ENCODE measurements around the gene ATRN. TPM values are rescaled to one million over a fixed set of nuclear protein-coding genes. Genes with fewer than 3 reads are reported as not detected.

Gene ATRN
- total and polyA plus RNA-seq, 2 donors (not counting 1 experiment from before 2014, with no cell fraction given) = 5.8 to 19.5 TPM

- POLR2A ChIA-PET = no interaction called here
- DNase-seq (no peak), ATAC-seq (ENCODE audit: low read depth) (no peak)
- H3K4me3 ChIP-seq (ENCODE audit: control extremely low read depth in 1 of 5, extremely low read depth in 1 of 5, insufficient read depth in 1 of 5, low read depth in 2 of 5, low read length in 4 of 5) = no peak overlapping the region
- H2AFZ ChIP-seq (ENCODE audit: insufficient read depth, low read depth, low read length, poor library complexity, severe bottlenecking) = no peak overlapping the region
- no peaks in the 10 kb centered on the region for H4K20me1 ChIP-seq (ENCODE audit: control insufficient read depth, insufficient read depth, low read length, poor library complexity, severe bottlenecking)
- Mint-ChIP-seq H3K27ac (no peak overlapping the region), H3K27me3 (no peaks in the 10 kb centered on the region), H3K9me3 (ENCODE audit: insufficient read depth) (no peaks in the 10 kb centered on the region), H3K4me1 (no peaks in the 10 kb centered on the region), H3K4me3 (no peak overlapping the region)
- WGBS (ENCODE audit: insufficient coverage) = 98% methylated on average over 15 of the region's 20 CpGs
- CTCF ChIA-PET = no interaction called here
- no peaks in the 10 kb centered on the region for H3K79me2 ChIP-seq (ENCODE audit: control insufficient read depth, insufficient read depth, low read length)
- H3K27ac ChIP-seq (ENCODE audit: low read length in 2 of 2) = no peak overlapping the region
- no peak for TF ChIP-seq EZH2 (IDR thresholded peaks at IDR 0.05; ENCODE audit: borderline replicate concordance, insufficient read depth, low read depth, low read length, poor library complexity, severe bottlenecking)
- no peak for TF ChIP-seq CTCF (IDR thresholded peaks at IDR 0.05)
- no peak overlapping the region for H3K4me2 ChIP-seq (replicated peaks; ENCODE audit: low read depth, low read length, poor library complexity, severe bottlenecking)
- H3K9ac ChIP-seq (ENCODE audit: low read length) = no peak overlapping the region
- intact Hi-C loops (cut with micrococcal nuclease) = no loop called here
- no peaks in the 10 kb centered on the region for H3K27me3 ChIP-seq (replicated peaks in 1 of 4; ENCODE audit: control extremely low read depth in 1 of 4, control insufficient read depth in 3 of 4, insufficient read depth in 4 of 4, low read length in 3 of 4)
- H3K9me3 ChIP-seq (ENCODE audit: control extremely low read depth in 1 of 3, control insufficient read depth in 2 of 3, insufficient read depth in 1 of 3, low read length in 2 of 3) = no peaks in the 10 kb centered on the region
- H3K4me1 ChIP-seq (ENCODE audit: control insufficient read depth in 2 of 2, insufficient read depth in 2 of 2, low read length in 2 of 2) = no peaks in the 10 kb centered on the region
- H3K36me3 ChIP-seq (replicated peaks in 1 of 2; ENCODE audit: control extremely low read depth in 1 of 2, control insufficient read depth in 1 of 2, extremely low read depth in 1 of 2, insufficient read depth in 2 of 2, low read length in 1 of 2) = peaks cover 0 to 19% of the 10 kb centered on the region in 2 experiments
Measured at GRCh38 chr20:3645309-3646066, 174.7 kb downstream of the ATRN start.

DNA sequence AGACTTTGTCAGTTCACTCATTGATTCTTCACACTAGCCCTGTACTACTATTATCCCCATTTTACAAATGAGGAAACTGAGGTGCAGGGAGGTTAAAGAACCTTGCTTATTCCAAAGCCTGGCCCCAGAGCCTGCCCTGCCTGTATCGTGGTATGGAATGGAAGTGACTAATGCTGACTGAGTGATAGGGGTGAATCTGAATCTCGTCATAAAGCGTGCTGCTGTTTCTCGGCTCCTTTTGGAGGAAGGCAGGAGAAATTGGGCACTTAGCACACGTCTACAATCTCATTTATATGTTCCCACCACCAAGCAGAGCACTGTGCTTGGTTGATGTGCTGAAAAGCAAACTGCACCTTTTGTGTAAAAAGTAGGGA is 175.2 kb downstream of the ATRN start:
- no peak overlapping the region for H3K4me3 ChIP-seq (ENCODE audit: control extremely low read depth in 1 of 5, extremely low read depth in 1 of 5, insufficient read depth in 1 of 5, low read depth in 2 of 5, low read length in 4 of 5)
- ATAC-seq (ENCODE audit: low read depth) (no peak), DNase-seq (no peak)
- no peak overlapping the region for H3K4me2 ChIP-seq (replicated peaks; ENCODE audit: low read depth, low read length, poor library complexity, severe bottlenecking)
- H3K9me3 ChIP-seq (ENCODE audit: control extremely low read depth in 1 of 3, control insufficient read depth in 2 of 3, insufficient read depth in 1 of 3, low read length in 2 of 3) = no peaks in the 10 kb centered on the region
- ChIA-PET POLR2A (no interaction called here), CTCF (no interaction called here)
- no peaks in the 10 kb centered on the region for H4K20me1 ChIP-seq (ENCODE audit: control insufficient read depth, insufficient read depth, low read length, poor library complexity, severe bottlenecking)
- no peak overlapping the region for H2AFZ ChIP-seq (ENCODE audit: insufficient read depth, low read depth, low read length, poor library complexity, severe bottlenecking)
- H3K9me3 Mint-ChIP-seq (ENCODE audit: insufficient read depth) = no peaks in the 10 kb centered on the region
- H3K4me1 Mint-ChIP-seq = no peaks in the 10 kb centered on the region
- H3K9ac ChIP-seq (ENCODE audit: low read length) = no peak overlapping the region
- intact Hi-C loops (cut with micrococcal nuclease) = no loop called here
- H3K27me3 Mint-ChIP-seq = no peaks in the 10 kb centered on the region
- peaks cover 0 to 19% of the 10 kb centered on the region in 2 experiments for H3K36me3 ChIP-seq (replicated peaks in 1 of 2; ENCODE audit: control extremely low read depth in 1 of 2, control insufficient read depth in 1 of 2, extremely low read depth in 1 of 2, insufficient read depth in 2 of 2, low read length in 1 of 2)
- no peak for TF ChIP-seq CTCF (IDR thresholded peaks at IDR 0.05)
- TF ChIP-seq EZH2 (IDR thresholded peaks at IDR 0.05; ENCODE audit: borderline replicate concordance, insufficient read depth, low read depth, low read length, poor library complexity, severe bottlenecking) = no peak
- H3K79me2 ChIP-seq (ENCODE audit: control insufficient read depth, insufficient read depth, low read length) = no peaks in the 10 kb centered on the region
- H3K4me3 Mint-ChIP-seq = no peak overlapping the region
- H3K27me3 ChIP-seq (replicated peaks in 1 of 4; ENCODE audit: control extremely low read depth in 1 of 4, control insufficient read depth in 3 of 4, insufficient read depth in 4 of 4, low read length in 3 of 4) = no peaks in the 10 kb centered on the region
- H3K27ac ChIP-seq (ENCODE audit: low read length in 2 of 2) = no peak overlapping the region
- H3K4me1 ChIP-seq (ENCODE audit: control insufficient read depth in 2 of 2, insufficient read depth in 2 of 2, low read length in 2 of 2) = no peaks in the 10 kb centered on the region
- 92% methylated on average over 4 of the region's 5 CpGs for WGBS (ENCODE audit: insufficient coverage)
- H3K27ac Mint-ChIP-seq = no peak overlapping the region

Measured in B cell (primary cell).